LHCN-M2 (cell line): ENCODE results near the gene FAM118A. TPM values are rescaled to one million over a fixed set of nuclear protein-coding genes. Genes with fewer than 3 reads are reported as not detected.
A peak's percentile ranks its signal among the peaks of the same experiment; 100 is the strongest.
"Not testable (repeated sequence)": the region's sequence is repeated elsewhere in the genome, so short reads cannot be mapped to it uniquely, and the experiment has no call there.

ENCODE experiments used
- DNase-seq: peaks from one replicate; pipeline ENCODE4 v3.0.0-alpha.2; 2012; ENCODE audit warnings: low read depth
- total RNA-seq: library from RNA; depleted of rRNA; stranded (reverse); fragments of >200 nt; gene quantifications from 2 replicates; pipeline ENCODE4 v1.2.3, GENCODE V29; 2014

FAM118A gene
- total RNA-seq, 1 experiment from 2014 or later, result 9.6 TPM

- no peak for DNase-seq
These were observed 28.7 kb upstream of the FAM118A start for GRCh38 chr22:45281010-45281409.

- DNase-seq, result no peak
These were observed 24.9 kb upstream of the FAM118A start, which contains the start of gene UPK3A for GRCh38 chr22:45284705-45285262. TSS of gene UPK3A (plus strand) at chr22:45284949. CDS start at chr22:45285014, 65 bp downstream.

- DNase-seq, result no peak
These were observed 24.3 kb upstream of the FAM118A start for GRCh38 chr22:45285263-45286058.

DNA sequence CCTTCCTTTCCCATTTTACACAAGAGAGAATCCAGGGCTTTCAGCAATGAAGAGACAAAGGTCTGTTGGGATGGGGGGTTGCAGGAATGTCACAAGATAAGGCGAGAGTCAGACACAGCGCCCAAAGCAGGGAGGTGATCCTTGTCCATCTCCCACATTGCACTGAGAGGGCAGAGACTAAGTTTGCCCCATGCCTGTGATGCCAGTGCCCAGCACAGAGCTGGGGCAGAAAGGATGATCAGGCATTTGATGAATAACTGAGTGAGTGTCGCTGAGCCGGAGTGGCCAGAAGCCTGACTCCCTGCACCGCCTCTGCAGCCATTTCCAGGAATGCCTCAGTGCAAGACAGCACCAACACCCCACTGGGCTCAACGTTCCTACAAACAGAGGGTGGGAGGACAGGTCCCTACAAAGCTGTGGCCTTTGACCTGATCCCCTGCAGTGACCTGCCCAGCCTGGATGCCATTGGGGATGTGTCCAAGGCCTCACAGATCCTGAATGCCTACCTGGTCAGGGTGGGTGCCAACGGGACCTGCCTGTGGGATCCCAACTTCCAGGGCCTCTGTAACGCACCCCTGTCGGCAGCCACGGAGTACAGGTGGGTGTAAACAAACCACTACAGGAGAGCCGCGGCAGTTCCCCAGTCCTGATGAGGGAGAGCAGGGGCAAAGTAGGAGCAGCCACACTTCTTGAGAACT, 22.7 kb upstream of the FAM118A start:
- no peak for DNase-seq

DNA sequence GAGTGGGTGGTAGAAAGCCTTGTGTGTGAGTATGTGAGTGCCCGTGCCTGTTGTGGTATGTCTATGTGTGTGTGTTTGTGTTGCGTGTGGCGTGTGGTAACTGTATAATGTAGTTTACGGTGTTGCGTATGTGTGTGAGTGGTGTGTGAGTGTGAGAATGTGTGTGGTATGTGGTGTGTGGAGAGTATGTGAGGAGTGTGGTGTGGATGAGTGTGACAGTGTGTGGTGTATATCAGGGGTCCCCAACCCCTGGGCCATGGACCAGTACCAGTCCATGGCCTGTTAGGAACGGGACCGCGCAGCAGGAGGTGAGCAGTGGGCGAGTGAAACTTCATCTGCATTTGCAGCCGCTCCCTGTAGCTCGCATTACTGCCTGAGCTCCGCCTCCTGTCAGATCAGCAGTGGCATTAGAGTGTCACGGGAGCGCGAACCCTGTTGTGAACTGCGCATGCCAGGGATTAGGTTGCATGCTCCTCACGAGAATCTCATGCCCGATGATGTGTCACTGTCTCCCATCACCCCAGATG, 19.3 kb upstream of the FAM118A start:
- peak; percentile 79 for DNase-seq

DNA sequence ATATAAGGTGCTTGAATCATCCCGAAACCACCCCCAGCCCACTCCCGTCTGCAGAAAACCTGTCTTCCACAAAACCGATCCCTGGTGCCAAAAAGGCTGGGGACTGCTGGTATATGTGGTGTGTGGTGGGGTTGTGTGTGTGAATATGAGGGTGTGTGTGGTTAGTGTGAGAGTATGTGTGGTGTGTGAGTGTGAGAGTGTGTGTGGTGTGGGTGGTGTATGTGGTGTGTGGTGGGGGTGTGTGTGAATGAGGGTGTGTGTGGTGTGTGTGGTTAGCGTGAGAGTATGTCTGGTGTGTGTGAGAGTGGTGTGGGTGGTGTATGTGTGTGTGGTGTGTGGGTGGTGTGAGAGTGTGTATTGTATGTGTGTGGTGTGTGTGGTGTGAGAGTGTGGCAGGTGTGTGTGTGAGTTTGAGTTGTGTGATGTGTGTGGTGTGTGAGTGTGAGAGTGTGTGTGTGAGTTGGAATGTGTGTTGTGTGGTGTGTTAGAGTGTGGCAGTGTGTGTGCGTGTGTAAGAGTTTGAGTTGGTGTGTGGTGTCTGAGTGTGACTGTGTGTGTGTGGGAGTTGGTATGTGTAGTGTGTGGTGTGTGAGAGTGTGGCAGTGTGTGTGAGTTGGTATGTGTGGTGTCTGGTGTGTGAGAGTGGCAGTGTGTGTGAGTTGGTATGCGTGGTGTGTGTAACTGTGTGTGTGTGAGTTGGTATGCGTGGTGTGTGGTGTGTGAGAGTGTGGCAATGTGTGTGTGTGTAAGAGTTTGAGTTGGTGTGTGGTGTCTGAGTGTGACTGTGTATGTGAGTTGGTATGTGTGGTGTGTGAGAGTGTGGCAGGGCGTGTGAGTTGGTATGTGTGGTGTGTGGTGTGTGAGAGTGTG, 18.4 kb upstream of the FAM118A start:
- no peak for DNase-seq

- no peak for DNase-seq
These were observed 17.8 kb upstream of the FAM118A start for GRCh38 chr22:45291931-45292290.

- no peak for DNase-seq
These were observed 16.8 kb upstream of the FAM118A start for GRCh38 chr22:45292731-45293442.

- no peak for DNase-seq
These were observed 15.7 kb upstream of the FAM118A start for GRCh38 chr22:45294030-45294429.

GRCh38 chr22:45295004-45295403, 14.7 kb upstream of the FAM118A start:
- DNase-seq, result not testable (repeated sequence)

DNA sequence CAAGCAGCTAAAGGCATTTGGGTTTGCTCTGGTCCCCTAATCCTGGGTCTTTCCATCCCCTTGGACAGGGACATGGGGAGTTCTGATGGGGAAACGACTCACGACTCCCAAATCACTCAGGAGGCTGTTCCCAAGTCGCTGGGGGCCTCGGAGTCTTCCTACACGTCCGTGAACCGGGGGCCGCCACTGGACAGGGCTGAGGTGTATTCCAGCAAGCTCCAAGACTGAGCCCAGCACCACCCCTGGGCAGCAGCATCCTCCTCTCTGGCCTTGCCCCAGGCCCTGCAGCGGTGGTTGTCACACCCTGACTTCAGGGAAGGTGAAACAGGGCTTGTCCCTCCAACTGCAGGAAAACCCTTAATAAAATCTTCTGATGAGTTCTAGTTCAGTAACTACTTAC, 14.2 kb upstream of the FAM118A start:
- no peak for DNase-seq

DNA sequence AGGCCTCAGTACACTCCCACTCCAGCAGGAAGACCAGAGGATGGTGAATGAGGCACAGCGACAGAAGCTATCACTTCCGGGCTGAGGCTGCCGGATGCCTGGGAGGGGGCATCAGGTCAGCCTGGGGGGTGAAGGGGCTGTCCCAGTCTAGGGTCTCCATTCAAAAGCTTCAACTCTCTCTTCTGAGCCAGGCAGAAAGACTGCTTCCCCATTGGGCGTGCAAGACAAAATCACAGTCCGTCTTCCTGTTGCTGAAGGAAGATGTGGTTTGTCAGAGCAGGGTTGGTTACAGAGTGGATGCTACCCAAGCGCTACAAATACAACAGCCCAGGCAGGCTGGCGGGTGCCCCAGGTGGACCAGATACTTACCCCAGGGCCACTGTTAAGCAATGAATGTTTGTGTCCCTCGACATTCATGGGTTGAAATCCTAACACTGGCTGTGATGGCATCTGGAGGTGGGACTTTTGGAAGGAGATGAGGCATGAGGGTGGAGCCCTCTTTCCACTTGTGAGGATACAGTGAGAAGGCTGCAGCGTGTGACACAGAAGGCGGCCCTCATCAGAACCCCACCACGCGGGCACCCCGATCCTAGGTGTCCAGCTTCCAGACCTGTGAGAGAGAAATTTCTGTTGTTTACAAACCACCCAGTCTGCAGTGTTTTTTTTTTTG, 13.0 kb upstream of the FAM118A start:
- DNase-seq, result no peak

GRCh38 chr22:45298934-45299505, 10.7 kb upstream of the FAM118A start:
- no peak for DNase-seq

DNA sequence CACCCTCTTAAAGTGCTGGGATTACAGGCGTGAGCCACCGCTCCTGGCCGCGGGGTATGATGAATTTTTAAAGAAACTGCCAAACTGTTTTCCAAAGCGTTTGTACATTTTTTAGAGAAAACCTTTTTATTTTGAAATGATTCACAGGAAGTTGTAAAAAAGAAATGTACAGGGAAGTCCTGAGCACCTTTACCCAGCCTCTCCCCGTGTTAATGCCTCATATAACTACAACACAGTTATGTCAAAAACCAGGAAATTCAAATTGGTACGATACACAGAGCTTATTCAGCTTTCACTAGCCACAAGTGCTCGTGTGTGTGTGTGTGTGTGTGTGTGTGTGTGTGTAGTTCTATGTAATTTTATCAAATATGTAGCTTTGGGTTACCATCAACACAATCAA, 7.0 kb upstream of the FAM118A start:
- no peak for DNase-seq

DNA sequence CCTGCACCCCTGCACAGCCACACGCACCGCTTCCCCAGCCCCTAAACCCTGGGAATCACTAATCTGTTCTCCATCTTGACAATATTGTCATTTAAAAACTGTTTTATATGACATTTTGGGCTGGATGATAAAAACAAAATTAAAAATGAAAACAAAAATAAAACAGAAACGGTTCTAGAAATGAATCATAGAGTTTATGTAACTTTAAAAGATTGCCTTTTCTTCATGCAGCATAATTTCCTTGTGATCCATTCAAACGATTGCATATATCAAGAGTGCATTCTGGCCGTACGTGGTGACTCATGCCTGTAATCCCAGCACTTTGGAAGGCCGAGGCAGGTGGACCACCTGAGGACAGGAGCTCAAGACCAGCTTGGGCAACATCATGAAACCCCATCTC, 6.6 kb upstream of the FAM118A start:
- DNase-seq, result no peak

- no peak for DNase-seq
These were observed 4.8 kb upstream of the FAM118A start for GRCh38 chr22:45304971-45305370.

GRCh38 chr22:45305456-45306075, 4.2 kb upstream of the FAM118A start:
- DNase-seq, result no peak

GRCh38 chr22:45306139-45306538, 3.6 kb upstream of the FAM118A start:
- DNase-seq, result no peak

DNA sequence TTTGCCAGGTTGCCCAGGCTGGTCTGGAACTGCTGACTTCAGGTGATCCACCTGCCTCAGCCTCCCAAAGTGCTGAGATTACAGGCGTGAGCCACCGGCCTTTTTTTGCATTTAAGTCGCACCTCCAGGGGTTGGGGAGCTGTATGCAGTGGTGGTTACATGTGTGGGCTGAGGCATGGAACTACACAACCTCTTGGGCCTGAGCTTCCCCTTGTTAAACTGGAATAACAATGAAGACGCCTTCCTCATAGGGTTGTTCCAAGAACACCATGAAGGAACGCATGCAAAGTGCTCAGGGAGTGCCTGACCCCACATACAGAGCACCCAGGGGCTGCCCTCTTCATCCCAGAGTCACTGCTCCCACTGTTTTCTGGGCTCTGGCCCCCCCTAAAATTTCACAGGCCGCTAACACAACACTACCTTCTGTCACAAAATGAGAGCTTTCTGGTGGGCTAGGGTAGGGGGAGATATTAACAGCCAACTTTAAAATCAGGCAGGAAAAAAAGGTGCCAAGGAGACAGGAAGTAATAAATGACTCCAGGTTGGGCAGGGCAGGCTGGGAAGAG, 1.3 kb upstream of the FAM118A start:
- DNase-seq, result no peak
